PC-9 (cell line): ENCODE results near the gene HNRNPM.

ENCODE experiments used
- EZH2 ChIP-seq: fragments of 200-600 bp; sonication (generic); IDR thresholded peaks from 2 replicates; pipeline ENCODE4 v1.8.0; 2017; ENCODE audit warnings: antibody characterized with exemption, low read depth
- TF ChIP-seq, protein P1 (sequence below): fragments of 200-600 bp; sonication (generic); conservative IDR thresholded peaks from 2 replicates; pipeline ENCODE4 v1.6.1; 2017; ENCODE audit warnings: mixed run types, antibody characterized with exemption, mild to moderate bottlenecking, moderate library complexity

DNA sequence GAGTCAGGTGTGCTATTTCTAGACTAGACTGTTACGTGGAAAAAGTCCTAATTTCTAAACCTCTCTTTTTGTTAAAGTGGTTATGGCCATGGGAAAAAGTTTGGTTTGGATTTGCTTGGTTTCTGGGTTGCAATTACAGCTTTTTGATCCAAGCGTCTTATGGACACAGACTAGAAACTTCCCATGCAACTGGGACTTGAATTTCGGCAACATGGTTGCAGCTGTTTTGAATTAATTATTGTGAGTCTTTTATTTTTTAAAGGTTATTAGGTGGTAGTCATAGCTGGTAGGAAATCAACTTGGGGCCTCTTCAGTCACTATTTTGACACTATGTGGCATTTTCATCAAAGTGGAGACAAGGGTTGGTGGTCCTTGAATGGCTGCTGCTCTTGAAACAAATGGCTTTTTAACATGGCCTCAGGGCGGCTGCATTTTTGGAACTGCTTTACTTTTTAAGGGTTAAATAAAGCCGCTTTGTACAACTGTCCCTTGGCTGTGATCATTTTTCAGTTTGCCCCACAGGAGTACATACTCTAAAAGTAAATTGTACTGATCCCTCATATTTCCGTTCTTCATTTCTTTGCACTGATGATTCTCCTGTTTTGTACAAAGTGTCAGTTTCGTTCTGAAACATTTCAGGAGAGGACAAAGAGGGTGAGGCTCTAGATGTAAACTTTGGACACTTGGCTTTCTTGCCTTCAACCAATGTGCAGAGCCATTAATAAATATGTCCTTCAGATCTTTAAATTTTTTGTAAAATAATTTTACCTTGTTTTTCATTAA lies 15.9 kb downstream of the HNRNPM start:
- TF ChIP-seq, protein P1, sequence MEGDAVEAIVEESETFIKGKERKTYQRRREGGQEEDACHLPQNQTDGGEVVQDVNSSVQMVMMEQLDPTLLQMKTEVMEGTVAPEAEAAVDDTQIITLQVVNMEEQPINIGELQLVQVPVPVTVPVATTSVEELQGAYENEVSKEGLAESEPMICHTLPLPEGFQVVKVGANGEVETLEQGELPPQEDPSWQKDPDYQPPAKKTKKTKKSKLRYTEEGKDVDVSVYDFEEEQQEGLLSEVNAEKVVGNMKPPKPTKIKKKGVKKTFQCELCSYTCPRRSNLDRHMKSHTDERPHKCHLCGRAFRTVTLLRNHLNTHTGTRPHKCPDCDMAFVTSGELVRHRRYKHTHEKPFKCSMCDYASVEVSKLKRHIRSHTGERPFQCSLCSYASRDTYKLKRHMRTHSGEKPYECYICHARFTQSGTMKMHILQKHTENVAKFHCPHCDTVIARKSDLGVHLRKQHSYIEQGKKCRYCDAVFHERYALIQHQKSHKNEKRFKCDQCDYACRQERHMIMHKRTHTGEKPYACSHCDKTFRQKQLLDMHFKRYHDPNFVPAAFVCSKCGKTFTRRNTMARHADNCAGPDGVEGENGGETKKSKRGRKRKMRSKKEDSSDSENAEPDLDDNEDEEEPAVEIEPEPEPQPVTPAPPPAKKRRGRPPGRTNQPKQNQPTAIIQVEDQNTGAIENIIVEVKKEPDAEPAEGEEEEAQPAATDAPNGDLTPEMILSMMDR = no peak
- TF ChIP-seq EZH2 = no peak
